ENCODE measurements around the gene TTC33. TPM values are rescaled to one million over a fixed set of nuclear protein-coding genes. Genes with fewer than 3 reads are reported as not detected.

Gene TTC33
- polyA plus RNA-seq, 1 donor from 2014 or later: 73.5 TPM

DNA sequence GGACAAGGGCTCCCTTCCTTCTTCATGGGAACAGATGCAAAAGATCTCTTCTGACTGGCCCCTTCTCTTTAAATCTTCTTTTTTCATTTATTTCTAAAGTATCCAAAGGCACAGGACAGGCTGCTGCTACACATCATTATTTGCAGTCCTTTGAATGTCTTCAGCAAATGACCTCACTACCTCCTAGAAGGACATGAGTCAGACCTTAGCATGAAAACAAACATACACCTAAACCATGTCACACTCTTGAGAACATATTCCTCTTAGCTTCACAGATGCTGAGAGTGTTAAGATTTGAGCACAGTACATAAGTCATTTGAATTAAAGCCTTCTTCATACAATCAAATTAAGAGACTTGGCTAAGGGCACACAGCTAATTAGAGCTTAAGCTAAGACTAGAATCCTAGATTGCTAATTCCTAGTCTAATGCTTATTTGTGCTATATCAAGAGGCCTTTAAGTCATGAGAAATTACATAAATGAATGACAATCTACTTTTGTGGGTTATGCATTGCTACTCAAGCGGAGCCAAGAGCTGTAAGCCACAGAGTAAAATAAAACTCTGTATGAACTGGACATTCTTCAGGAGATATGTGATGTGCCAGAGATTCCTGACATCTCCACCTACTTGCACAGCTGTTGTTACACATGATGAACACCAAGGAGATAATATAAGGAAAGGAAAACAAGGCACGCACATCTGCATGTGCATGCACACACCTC lies 185.2 kb downstream of the TTC33 start:
- H3F3A ChIP-seq (ENCODE audit: insufficient read depth, low read length, poor library complexity, severe bottlenecking): no peaks in the 10 kb centered on the region
- H3K27me3 ChIP-seq (ENCODE audit: insufficient read depth, low read depth, low read length): no peaks in the 10 kb centered on the region
- H3K4me2 ChIP-seq (ENCODE audit: low read length): no peak overlapping the region
- no peaks in the 10 kb centered on the region for H3K36me3 ChIP-seq (ENCODE audit: insufficient read depth, low read length)
- no peaks in the 10 kb centered on the region for H3K9me3 ChIP-seq (ENCODE audit: low read length)
- H3K9me2 ChIP-seq (ENCODE audit: insufficient read depth, low read length): no peaks in the 10 kb centered on the region
- no peak overlapping the region for H3K27ac ChIP-seq (ENCODE audit: low read length)
- no peaks in the 10 kb centered on the region for H3K79me2 ChIP-seq (replicated peaks; ENCODE audit: insufficient read depth, low read length)
- no peak overlapping the region for H3K4me3 ChIP-seq (ENCODE audit: low read length)
- no peak overlapping the region for H3K9ac ChIP-seq (ENCODE audit: low read length)
- TF ChIP-seq, protein P1, sequence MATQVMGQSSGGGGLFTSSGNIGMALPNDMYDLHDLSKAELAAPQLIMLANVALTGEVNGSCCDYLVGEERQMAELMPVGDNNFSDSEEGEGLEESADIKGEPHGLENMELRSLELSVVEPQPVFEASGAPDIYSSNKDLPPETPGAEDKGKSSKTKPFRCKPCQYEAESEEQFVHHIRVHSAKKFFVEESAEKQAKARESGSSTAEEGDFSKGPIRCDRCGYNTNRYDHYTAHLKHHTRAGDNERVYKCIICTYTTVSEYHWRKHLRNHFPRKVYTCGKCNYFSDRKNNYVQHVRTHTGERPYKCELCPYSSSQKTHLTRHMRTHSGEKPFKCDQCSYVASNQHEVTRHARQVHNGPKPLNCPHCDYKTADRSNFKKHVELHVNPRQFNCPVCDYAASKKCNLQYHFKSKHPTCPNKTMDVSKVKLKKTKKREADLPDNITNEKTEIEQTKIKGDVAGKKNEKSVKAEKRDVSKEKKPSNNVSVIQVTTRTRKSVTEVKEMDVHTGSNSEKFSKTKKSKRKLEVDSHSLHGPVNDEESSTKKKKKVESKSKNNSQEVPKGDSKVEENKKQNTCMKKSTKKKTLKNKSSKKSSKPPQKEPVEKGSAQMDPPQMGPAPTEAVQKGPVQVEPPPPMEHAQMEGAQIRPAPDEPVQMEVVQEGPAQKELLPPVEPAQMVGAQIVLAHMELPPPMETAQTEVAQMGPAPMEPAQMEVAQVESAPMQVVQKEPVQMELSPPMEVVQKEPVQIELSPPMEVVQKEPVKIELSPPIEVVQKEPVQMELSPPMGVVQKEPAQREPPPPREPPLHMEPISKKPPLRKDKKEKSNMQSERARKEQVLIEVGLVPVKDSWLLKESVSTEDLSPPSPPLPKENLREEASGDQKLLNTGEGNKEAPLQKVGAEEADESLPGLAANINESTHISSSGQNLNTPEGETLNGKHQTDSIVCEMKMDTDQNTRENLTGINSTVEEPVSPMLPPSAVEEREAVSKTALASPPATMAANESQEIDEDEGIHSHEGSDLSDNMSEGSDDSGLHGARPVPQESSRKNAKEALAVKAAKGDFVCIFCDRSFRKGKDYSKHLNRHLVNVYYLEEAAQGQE (IDR thresholded peaks at IDR 0.05; ENCODE audit: borderline replicate concordance): no peak
- TF ChIP-seq POLR2AphosphoS5 (IDR thresholded peaks at IDR 0.05): no peak
- TF ChIP-seq EZH2 (IDR thresholded peaks at IDR 0.05; ENCODE audit: borderline replicate concordance, insufficient read depth, low read length, poor library complexity, severe bottlenecking): no peak
- no peak for TF ChIP-seq EP300 (conservative IDR thresholded peaks at IDR 0.05; ENCODE audit: poor library complexity, severe bottlenecking)
- TF ChIP-seq SMC3 (conservative IDR thresholded peaks at IDR 0.05; ENCODE audit: poor library complexity): no peak
- TF ChIP-seq RAD21 (conservative IDR thresholded peaks at IDR 0.05): no peak
- TF ChIP-seq TAF1 (IDR thresholded peaks at IDR 0.05; ENCODE audit: low read depth): no peak
- no peak overlapping the region for H2AFZ ChIP-seq (ENCODE audit: low read depth, low read length)
- no peaks in the 10 kb centered on the region for H4K20me1 ChIP-seq (ENCODE audit: insufficient read depth)

GRCh38 chr5:40569546-40570270 lies 186.1 kb downstream of the TTC33 start:
- H3F3A ChIP-seq (ENCODE audit: insufficient read depth, low read length, poor library complexity, severe bottlenecking): no peaks in the 10 kb centered on the region
- no peak overlapping the region for H3K4me3 ChIP-seq (ENCODE audit: low read length)
- H4K20me1 ChIP-seq (ENCODE audit: insufficient read depth): no peaks in the 10 kb centered on the region
- TF ChIP-seq TAF1 (IDR thresholded peaks at IDR 0.05; ENCODE audit: low read depth) (no peak), EP300 (conservative IDR thresholded peaks at IDR 0.05; ENCODE audit: poor library complexity, severe bottlenecking) (no peak), CTCF (IDR thresholded peaks at IDR 0.05; ENCODE audit: poor library complexity, severe bottlenecking) (no peak), MXI1 (conservative IDR thresholded peaks at IDR 0.05; ENCODE audit: poor library complexity, severe bottlenecking) (no peak), SMC3 (conservative IDR thresholded peaks at IDR 0.05; ENCODE audit: poor library complexity) (no peak), RAD21 (conservative IDR thresholded peaks at IDR 0.05) (no peak), EZH2 (IDR thresholded peaks at IDR 0.05; ENCODE audit: borderline replicate concordance, insufficient read depth, low read length, poor library complexity, severe bottlenecking) (no peak), POLR2AphosphoS5 (IDR thresholded peaks at IDR 0.05) (no peak)
- TF ChIP-seq, protein P1 (IDR thresholded peaks at IDR 0.05; ENCODE audit: borderline replicate concordance): no peak
- H3K9me2 ChIP-seq (ENCODE audit: insufficient read depth, low read length): no peaks in the 10 kb centered on the region
- no peak overlapping the region for H3K9ac ChIP-seq (ENCODE audit: low read length)
- H2AFZ ChIP-seq (ENCODE audit: low read depth, low read length): no peak overlapping the region
- H3K4me2 ChIP-seq (ENCODE audit: low read length): no peak overlapping the region
- H3K27ac ChIP-seq (ENCODE audit: low read length): no peak overlapping the region
- no peaks in the 10 kb centered on the region for H3K79me2 ChIP-seq (replicated peaks; ENCODE audit: insufficient read depth, low read length)
- H3K36me3 ChIP-seq (ENCODE audit: insufficient read depth, low read length): no peaks in the 10 kb centered on the region
- H3K9me3 ChIP-seq (ENCODE audit: low read length): no peaks in the 10 kb centered on the region
- H3K27me3 ChIP-seq (ENCODE audit: insufficient read depth, low read depth, low read length): no peaks in the 10 kb centered on the region

Measured in neural cell (in vitro differentiated cells).